Stimulated activated CD4-positive, alpha-beta T cell treated with anti-CD3 and anti-CD28 coated beads, TNF-alpha, amount 100 ng/mL, for 1 hour (primary cell): ENCODE data around the gene C16orf82.
A peak's percentile ranks its signal among the peaks of the same experiment; 100 is the strongest.
"Not testable (repeated sequence)": the region's sequence is repeated elsewhere in the genome, so short reads cannot be mapped to it uniquely, and the experiment has no call there.

ENCODE experiments used
- DNase-seq, 3 donors: peaks; one replicate each; pipeline ENCODE4 v3.0.0-alpha.2; 2020; ENCODE audit warnings: low read depth in 3 of 3, low spot score in 1 of 3

The C16orf82 gene

DNA sequence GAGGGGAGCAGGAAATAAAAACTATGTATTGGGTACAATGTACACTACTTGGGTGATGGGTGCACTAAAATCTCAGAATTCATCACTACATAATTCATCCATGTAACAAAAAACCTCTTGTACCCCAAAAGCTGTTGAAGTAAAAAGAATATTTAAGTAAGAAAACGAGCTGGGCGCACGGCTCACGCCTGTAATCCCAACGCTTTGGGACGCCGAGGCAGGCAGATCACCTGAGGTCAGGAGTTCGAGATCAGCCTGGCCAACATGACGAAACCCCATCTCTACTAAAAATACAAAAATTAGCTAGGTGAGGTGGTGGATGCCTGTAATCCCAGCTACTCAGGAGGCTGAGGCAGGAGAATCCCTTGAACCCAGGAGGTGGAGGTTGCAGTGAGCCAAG, 19.3 kb downstream of the C16orf82 start:
- not testable (repeated sequence) for DNase-seq

DNA sequence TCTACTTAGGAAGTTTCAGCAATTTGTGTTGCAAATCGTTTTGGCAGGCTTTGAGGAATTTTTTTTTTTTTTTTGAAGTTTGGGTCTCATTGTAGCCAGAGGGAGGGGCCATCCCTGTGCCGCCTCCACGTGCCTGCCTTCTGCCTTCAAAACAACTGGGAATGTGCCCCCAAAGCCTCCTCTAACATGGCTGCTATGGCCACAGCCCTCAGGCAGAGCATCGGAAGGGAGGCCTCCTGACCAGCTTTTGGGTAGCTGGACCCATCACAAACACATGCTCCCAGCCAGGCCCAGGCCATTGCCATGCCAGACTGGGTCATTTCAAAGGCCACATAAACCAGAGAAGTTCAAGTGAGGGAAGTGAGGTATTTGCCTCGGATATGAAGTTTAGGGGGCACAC, 21.5 kb downstream of the C16orf82 start:
- DNase-seq = no peak

DNA sequence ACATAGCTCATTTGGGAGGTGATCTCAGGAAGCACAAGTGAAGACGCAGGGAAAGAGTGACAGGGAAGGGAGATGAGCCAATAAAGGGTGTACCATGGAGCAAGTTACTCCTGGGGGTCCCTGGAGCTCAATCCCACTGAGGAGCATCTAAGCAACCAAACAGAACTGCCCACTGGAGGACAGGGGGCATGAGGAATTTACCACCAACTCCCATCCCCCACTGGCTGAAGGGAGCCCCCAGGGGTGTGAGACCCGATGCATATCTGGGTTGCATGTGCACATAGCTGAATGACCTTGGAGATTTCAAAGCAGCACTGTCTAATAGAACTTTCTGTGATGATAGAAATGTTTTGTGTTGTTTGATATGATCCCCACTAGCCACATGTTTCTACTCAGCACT, 29.6 kb downstream of the C16orf82 start:
- DNase-seq = no peak

DNA sequence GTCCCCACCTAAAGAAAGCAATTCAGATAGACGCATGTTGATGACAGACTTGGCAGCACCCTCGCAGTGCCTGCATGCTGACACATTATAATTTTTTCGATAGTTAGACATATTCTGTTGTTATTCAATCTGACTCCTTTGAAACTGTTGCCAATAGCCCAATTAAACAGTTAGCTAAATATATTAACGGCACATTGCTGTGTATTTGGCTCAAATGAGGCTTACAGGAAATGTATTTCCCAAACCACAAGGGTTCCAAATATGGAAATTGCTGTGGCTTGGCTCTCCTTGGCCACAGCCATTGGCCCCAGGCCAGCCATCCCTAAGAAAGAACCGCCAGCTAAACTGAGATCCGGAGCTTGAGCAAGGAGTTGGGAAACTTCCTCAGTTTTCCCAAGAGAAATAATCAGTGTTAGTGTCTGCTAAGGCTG, 31.1 kb downstream of the C16orf82 start:
- no peak for DNase-seq

DNA sequence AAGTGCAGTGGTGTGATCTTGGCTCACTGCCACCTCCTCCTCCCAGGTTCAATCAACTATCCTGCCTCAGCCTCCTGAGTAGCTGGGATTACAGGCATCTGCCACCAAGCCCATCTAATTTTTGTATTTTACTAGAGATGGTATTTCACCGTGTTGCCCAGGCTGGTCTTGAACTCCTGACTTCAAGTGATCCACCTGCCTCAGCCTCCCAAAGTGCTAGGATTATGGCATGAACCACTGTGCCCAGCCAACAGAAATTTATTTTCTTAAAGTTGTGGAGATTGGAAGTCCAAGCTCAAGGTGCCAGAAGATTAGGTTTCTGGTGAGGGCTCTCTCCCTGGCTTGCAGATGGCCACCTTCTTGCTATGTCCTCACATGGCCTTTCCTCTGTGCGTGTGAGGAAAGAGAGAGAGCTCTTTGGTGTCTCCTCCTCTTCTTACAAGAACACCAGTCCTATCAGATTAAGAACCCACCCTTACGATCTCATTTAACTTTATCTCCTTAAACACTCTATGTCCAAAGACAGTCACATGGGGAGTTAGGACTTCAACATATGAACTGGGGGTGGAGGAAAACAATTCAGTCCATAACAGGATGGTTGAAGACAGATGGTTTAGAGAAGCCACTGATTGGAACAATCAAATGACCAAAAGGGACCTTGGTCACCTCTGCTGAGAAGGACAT, 31.8 kb downstream of the C16orf82 start:
- no peak for DNase-seq

DNA sequence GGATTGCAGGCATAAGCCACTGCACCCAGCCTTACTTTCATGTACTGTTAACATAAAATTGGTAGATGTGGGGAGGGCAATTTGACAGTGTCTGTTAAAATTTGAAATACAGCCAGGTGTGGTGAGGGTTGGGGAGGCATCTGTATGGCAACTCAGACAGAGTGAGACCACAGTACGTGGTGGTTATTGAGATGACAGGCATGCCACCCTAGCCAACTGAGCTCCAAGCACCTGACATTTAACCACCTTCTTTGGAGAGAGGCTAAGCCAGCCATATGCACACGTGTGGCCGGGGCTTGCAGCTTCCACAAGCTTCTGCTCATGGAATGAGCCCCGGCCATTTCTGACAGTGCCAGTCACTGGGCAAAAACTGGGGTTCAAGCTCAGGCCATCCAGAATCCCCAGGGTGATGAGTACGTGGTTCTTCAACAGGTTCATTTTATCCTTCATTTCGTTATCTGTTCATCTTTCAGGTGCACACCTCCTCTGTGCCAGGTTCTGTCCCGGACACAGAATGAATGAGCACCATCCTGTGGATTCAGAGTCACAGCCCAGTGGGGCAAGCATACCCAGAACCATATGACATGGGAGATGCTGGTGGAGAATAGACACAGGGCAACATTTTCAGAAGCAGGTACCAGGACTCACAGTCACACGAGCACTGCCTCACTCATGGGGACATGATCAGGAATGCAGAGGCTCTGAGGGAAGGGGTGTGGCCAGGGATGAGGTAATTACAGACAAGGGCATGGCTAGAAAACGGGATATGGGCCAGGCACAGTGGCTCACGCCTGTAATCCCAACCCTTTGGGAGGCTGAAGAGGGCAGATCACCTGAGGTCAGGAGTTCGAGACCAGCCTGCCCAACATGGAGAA, 36.2 kb downstream of the C16orf82 start:
- no peak for DNase-seq

DNA sequence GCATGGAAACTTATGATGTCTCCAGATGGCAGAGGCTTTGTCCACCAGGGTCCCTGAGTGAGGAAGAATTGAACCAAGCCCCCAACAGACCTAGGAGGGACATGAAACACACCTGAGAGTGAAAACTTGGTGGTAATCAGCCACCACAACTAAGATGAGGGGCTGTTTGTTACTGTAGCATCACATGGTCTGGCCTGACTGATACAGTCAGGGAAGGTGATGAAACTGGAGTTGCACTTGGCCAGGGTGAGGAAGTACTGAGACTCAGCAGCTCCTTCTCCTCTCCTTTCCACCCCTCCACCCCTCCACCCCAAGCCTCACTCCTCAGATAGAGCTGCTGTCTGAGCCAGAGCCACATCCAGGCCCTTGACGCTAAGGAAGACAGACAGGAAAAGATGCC, 37.2 kb downstream of the C16orf82 start:
- DNase-seq = no peak

DNA sequence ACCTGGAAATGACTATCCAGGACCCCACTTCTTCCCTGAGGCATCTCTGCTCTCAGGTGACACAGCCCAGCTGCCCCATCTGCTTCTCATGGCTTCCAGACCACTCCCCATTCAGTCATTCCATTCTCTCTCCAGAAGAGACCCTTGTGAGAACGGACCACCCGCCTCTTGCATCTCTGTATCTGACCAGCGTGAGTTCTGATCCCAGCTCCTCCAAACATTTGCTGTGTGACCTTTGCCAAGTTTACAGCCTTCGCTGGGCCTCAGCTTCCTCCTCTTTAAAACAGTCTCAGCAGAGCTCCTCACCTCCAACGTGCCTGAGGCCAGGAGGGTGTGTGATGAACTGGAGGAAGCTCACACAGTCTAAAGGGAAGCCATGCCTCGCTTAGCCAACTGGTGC, 39.6 kb downstream of the C16orf82 start:
- no peak for DNase-seq

DNA sequence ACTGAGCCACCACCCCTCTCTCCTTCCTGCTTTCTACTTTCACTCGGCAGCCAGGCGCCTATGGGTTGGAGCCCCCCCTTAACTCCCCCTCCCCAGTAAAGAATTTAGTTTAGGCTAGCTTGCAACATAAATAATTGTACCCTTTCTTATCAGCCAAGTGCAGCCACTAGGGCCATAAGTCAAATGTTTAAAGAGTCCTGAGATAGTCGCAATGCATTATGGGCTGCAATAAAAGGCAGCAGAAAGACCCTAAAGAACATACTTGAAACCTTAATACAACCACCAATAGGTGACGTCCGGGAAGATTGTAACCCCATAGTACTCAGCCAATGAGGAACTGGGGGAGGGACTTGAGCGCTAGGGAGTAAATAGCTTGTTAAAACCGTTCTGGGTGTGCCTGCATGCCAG, 40.5 kb downstream of the C16orf82 start:
- no peak for DNase-seq

DNA sequence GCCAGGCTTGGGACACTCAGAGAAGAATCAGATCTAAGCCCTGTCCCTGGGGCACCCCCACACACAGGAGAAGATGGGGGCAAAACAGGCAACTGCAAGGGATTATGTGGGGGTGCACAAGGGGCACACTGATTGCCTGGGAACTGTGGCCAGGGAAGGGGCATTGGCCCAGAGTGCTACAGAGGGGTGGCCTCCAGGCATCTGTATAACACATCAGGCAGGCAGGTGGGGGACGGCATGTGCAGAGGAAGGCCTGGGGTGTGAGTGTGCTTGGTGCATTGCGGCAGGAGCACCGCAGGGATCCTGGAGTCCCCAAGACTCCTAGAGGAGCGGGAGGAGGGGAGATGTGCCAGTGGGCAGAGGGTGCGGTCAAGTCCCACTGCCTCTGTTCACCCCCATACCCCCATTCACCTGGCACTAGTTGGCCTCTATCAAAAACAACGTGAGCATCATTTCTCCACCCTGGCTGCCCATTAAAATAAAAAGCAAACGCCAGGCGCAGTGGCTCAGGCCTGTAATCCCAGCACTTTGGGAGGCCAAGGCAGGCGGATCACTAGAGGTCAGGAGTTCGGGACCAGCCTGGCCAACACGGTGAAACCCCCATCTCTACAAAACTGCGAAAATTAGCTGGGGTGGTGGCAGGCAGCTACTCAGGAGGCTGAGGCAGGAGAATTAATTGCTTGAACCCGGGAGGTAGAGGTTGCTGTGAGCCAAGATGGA, 41.5 kb downstream of the C16orf82 start:
- DNase-seq = no peak

DNA sequence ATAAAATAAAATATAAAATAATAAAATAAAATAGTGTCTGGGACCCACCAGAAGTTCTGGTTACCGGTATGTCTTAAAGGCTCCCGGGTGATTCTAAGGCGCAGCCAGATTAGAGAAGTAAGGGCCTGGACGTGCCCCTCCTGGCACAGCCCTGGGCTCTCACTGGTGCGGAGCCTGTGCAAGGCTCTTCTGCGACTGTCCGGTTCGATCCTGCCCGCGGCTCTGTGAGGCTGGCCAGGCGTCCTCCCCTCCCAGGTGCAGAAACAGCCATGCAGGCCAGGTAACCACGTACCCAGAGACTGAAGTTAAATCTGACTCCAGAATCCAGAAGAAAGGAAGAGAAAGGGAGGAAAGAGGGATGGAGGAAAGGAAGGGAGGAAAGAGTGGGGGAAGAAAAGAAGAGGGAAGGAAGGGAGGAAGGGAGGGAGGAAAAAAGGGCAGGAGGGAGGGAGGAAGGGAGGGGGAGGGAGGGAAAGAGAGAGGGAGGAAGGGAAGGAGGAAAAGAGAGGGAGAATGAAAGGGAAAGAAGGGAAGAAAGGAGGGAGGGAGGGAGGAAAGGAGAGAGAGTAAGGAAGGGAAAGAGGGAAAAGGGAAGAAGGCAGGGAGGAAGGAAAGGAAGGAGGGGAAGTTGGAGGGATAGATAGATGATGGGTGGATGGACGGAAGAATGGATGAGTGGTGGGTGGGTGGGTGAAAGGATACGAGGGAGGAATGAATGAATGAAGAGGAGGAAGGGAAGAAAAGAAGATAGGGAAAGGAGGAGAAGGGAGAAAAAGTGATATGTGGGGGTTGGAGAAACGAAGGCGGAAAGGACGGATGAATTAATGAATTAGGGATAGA, 42.3 kb downstream of the C16orf82 start:
- no peak for DNase-seq

DNA sequence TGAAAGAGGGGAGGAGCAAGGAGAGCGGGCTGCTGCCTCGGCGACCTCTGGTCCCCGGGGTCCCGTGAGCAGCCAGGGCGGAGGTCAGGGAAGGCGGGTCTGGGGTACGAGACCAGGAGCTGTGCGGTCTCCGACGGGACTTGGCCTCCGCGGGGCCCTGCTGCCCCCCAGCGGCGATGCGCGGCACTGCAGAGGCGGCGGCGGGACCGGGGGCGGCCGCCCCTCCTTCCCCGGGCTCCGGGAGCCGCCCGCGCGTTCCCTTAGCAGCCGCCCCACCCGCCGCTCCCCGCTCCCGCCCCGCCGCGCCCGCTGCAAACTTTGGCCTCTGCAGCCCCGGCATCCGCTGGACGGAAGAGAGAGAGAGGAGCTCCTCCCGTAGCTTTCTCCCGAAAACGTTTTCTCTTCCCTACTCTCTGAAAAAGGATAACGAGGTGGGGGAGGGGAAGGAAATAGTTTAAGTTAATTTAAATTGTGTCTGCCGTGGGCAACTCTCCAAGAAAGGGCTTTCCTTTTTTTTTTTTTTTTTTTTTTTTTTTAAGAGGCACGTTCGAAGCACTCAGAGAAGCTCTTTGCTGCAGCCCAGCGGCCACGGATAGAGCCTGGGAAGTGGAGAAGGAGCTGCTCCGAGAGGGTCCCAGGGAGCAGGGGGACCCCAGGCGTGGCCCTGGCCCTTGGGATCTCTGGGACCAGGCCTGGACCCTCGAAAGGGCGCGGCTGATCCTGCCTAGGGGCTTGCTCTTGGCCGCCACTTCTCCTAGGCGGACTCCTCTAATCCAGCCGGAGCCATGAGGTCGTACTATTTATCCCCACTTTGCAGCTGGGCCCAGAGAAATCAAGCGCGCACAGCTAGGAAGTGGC, 43.2 kb downstream of the C16orf82 start:
- peak; percentile 22 to 86 (median 65) for DNase-seq

DNA sequence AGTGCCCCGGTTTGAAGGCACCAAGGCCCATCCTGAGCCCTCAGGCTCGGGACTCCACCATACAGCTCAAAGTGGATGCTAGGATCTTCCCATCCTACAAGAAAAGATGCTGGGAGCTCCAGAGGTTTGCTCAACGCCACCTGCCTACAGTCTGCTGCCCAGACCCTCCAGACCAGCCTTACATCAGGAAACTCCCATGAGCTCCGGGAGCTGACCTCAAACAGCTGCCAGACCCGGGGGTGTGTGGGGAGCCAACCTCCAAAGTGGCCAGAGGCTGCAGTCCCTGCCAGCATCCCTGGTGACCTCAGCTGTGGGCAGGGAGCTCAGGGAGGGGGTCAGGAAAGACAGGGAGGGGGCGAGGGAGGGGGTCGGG, 43.8 kb downstream of the C16orf82 start:
- no peak for DNase-seq

DNA sequence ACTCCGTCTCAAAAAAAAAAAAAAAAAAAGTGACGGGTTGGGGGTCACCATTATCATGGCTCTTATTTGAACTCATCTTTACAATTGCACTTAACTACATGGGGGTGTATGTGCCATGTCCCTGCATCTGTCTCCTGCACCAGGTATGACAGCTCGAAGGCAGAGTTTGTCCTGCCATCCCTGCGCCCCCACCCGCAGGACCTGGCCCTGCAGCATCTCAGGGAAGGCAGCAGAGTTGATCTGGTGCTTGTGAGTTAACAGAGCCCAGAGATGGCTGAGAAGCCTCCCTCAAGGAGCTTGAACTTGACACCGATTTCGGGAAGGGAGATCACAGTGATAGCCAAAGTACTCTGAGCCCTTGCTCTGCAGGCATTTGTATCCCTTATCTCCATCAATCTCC, 44.8 kb downstream of the C16orf82 start:
- DNase-seq = no peak

DNA sequence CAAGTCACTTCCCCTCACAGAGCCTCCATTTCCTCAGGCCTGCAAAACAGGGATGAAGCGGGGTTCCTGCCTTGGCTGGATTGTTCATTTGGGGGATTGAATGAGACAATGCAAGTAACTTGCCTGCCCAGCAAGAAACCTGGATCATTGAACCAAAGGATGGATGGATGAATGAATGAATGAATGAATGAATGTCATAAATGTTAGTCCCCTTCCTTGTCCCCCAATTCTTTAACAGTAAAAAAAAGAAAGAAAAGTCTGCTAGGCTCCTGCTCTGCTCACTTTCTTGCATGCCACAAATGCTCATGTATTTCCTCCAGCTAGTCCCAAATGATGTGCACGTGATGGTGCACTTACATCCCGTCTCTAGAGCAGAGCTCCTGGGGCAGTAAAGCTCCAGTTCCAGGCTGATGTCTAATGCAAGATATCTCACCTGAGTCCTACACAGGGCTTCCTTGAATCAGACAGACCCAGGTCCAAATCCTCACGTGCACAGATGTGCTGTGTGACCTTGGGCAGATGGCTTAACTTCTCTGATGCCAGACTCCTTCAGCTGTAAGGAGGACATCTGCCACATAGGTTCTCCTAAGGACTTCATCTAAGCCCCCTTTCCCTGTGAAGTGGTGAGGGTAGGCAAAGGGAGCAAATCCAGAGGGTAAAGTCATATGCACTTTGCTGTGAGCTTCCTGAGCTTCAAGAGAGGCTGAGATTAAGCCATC, 45.5 kb downstream of the C16orf82 start:
- no peak for DNase-seq

DNA sequence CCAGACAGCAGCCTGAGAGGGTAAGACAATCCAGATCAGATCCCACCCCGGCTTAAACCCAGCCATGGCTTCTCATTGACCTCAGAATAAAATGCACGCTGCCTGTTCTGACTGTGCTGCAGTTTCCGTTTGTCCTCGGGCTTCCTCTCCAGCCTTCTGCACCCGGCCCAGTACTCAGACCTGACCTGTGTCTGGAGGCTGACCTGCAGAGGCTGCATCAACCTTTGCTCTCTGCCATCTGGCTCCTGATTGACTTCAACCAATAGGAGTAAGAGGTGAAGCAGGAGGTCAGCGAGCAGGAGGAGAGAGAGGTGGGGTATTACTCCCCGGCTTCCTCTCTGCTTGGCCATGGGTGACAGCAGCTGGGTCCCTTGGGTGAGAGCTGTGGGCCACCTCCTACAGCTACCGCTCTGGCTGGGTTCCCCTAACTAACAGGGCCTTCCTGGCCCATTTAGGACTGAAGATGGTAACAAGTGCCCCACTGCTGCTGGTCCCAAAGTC, 46.7 kb downstream of the C16orf82 start:
- DNase-seq = no peak

DNA sequence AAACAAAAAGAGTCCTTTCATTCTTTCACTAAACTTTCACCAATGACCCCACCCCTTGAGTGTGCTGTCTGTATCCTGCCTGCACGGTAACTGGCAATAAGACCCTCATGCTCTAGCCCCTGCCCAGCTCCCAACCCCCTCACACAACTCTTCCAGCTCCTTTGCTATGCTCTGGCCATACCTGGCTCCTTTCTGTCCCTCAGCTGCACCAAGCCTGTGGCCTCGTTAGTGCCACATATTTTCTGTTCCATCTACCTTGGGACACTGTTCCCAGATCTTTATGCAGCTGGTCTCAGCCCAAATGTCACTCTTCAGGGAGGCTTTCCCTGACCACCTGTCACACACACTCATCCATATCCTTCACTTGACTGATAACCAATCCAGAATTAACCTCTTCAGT, 47.3 kb downstream of the C16orf82 start:
- DNase-seq = no peak

DNA sequence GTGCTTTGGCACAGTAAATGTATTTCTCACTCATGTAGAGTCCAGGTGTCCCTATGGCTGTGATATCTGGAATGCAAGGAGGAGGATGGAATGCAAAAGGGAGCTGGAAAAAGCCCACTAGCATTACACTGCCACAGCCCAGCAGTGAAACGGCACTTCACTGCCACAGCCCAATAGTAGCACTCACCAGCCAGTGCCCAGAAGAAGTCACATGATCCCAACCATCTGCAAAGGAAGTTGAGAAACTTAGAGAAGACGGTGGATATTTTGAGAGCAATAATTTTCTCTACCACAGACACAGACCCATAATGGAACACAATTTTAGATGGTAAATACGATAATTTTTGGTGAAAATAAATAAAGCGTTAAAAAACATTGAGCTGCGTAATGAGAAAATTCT, 51.8 kb downstream of the C16orf82 start:
- DNase-seq = no peak
